ENCODE measurements around the gene SLC44A1. TPM values are rescaled to one million over a fixed set of nuclear protein-coding genes. Genes with fewer than 3 reads are reported as not detected.

SLC44A1 gene
- total RNA-seq, 2 experiments from 2014 or later: 26.6 to 71.6 TPM

DNA sequence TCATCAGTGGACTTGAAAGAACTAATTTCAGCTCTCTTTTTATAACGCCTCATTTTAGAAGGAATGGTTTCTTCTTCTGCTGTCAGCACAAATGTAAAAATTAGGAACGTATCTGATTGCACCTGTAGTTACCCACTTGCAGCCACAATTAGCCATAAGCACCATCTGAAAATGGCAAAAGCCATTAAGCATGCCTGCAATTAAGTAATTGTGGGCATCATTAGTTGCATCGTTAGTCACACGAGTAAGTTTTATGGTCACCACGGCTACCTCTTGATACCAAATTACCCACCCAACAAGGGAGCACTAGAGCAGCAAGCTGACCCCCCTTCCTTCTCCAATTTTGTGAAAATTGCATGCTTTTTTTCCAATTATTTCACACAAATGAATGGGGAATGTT is 25.8 kb upstream of the SLC44A1 start:
- intact Hi-C loops (cut with micrococcal nuclease; ENCODE audit: unreplicated experiment): loop anchor here (5.0 kb wide), 1 partner anchor 51 kb away; no protein-coding TSS in a partner anchor
- Histone ChIP-seq H3K4me3 (ENCODE audit: low read depth, low read length, poor library complexity, severe bottlenecking) (no peak overlapping the region), H3K9me2 (ENCODE audit: insufficient read depth, low read length) (no peaks in the 10 kb centered on the region), H3K36me3 (ENCODE audit: insufficient read depth, low read length) (no peaks in the 10 kb centered on the region), H3K27ac (ENCODE audit: low read depth, low read length, poor library complexity, severe bottlenecking) (no peak overlapping the region), H3K4me2 (ENCODE audit: low read length) (no peak overlapping the region), H3K9me3 (ENCODE audit: low read length) (0 out of 2 replicates have a peak, but pooled peaks cover 11% of the 10 kb centered on the region), H3K4me1 (ENCODE audit: insufficient read depth, low read length, poor library complexity, severe bottlenecking) (no peaks in the 10 kb centered on the region), H2AFZ (ENCODE audit: low read length) (no peak overlapping the region), H3K79me2 (ENCODE audit: insufficient read depth, low read depth, low read length) (no peaks in the 10 kb centered on the region), H4K20me1 (ENCODE audit: insufficient read depth, low read length) (no peaks in the 10 kb centered on the region)
- BruUV-seq (replicated peaks): no TSS peak
- ChIA-PET CTCF (ENCODE audit: unreplicated experiment) (no interaction called here), POLR2A (interaction anchor here (0.6 to 0.8 kb wide), 2 partner anchors 20 to 1058 kb away, joined by 3 read pairs; no protein-coding TSS in a partner anchor)
- TF ChIP-seq EZH2phosphoT487 (IDR thresholded peaks at IDR 0.05; ENCODE audit: borderline replicate concordance, low read depth, low read length): no peak
- no peak for TF ChIP-seq CTCF (conservative IDR thresholded peaks at IDR 0.05; ENCODE audit: low read length)
- DNase-seq (ENCODE audit: low spot score): no peak

GRCh38 chr9:105219291-105219805 is 25.1 kb upstream of the SLC44A1 start:
- DNase-seq (ENCODE audit: low spot score): no peak
- Histone ChIP-seq H3K79me2 (ENCODE audit: insufficient read depth, low read depth, low read length) (no peaks in the 10 kb centered on the region), H3K4me1 (ENCODE audit: insufficient read depth, low read length, poor library complexity, severe bottlenecking) (no peaks in the 10 kb centered on the region), H3K27ac (ENCODE audit: low read depth, low read length, poor library complexity, severe bottlenecking) (no peak overlapping the region), H3K4me3 (ENCODE audit: low read depth, low read length, poor library complexity, severe bottlenecking) (no peak overlapping the region), H3K9me3 (ENCODE audit: low read length) (peaks cover 18% of the 10 kb centered on the region; the same call in 1 of the 2 replicates), H3K4me2 (ENCODE audit: low read length) (no peak overlapping the region), H4K20me1 (ENCODE audit: insufficient read depth, low read length) (no peaks in the 10 kb centered on the region), H2AFZ (ENCODE audit: low read length) (no peak overlapping the region), H3K36me3 (ENCODE audit: insufficient read depth, low read length) (no peaks in the 10 kb centered on the region), H3K9me2 (ENCODE audit: insufficient read depth, low read length) (no peaks in the 10 kb centered on the region)
- TF ChIP-seq EZH2phosphoT487 (IDR thresholded peaks at IDR 0.05; ENCODE audit: borderline replicate concordance, low read depth, low read length) (no peak), CTCF (conservative IDR thresholded peaks at IDR 0.05; ENCODE audit: low read length) (no peak)
- intact Hi-C loops (cut with micrococcal nuclease; ENCODE audit: unreplicated experiment): loop anchor here (5.0 kb wide), 1 partner anchor 52 kb away; no protein-coding TSS in a partner anchor
- BruUV-seq (replicated peaks): no TSS peak
- ChIA-PET CTCF (ENCODE audit: unreplicated experiment) (interaction anchor here (0.5 kb wide), 1 partner anchor 88 kb away, joined by 4 read pairs; no protein-coding TSS in a partner anchor), POLR2A (interaction anchor here (0.8 to 1.0 kb wide), 2 partner anchors 10 to 19 kb away, joined by 3 to 4 read pairs; no protein-coding TSS in a partner anchor)

DNA sequence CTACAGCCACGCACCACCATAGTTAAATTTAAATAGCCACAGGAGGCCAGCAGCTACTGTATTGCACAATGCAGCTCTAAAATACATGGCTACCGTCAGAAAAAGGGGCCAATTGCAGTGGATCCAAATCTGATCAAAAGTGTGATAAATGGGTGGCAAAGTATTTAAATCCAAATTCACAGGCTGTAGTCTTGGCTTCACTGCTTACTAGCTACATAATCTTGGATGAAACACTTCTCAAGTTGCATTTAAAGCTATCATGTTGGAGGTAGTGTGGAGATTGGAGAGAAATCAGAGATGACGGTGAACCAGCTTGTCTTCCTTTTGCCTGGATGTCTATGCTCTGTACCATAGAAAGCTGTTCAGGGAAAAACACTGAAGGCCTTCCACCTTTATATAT is 24.0 kb upstream of the SLC44A1 start:
- Histone ChIP-seq H3K4me1 (ENCODE audit: insufficient read depth, low read length, poor library complexity, severe bottlenecking) (no peaks in the 10 kb centered on the region), H3K36me3 (ENCODE audit: insufficient read depth, low read length) (no peaks in the 10 kb centered on the region), H3K79me2 (ENCODE audit: insufficient read depth, low read depth, low read length) (no peaks in the 10 kb centered on the region), H3K9me3 (ENCODE audit: low read length) (peaks cover 24% of the 10 kb centered on the region; the same call in 1 of the 2 replicates), H2AFZ (ENCODE audit: low read length) (no peak overlapping the region), H3K9me2 (ENCODE audit: insufficient read depth, low read length) (no peaks in the 10 kb centered on the region), H3K4me2 (ENCODE audit: low read length) (no peak overlapping the region), H4K20me1 (ENCODE audit: insufficient read depth, low read length) (no peaks in the 10 kb centered on the region), H3K27ac (ENCODE audit: low read depth, low read length, poor library complexity, severe bottlenecking) (no peak overlapping the region), H3K4me3 (ENCODE audit: low read depth, low read length, poor library complexity, severe bottlenecking) (no peak overlapping the region)
- intact Hi-C loops (cut with micrococcal nuclease; ENCODE audit: unreplicated experiment): no loop called here
- ChIA-PET POLR2A (interaction anchor here (0.5 to 0.7 kb wide), 2 partner anchors 127 to 138 kb away, joined by 3 read pairs; no protein-coding TSS in a partner anchor), CTCF (ENCODE audit: unreplicated experiment) (no interaction called here)
- no peak for DNase-seq (ENCODE audit: low spot score)
- BruUV-seq (replicated peaks): no TSS peak
- no peak for TF ChIP-seq CTCF (conservative IDR thresholded peaks at IDR 0.05; ENCODE audit: low read length)
- no peak for TF ChIP-seq EZH2phosphoT487 (IDR thresholded peaks at IDR 0.05; ENCODE audit: borderline replicate concordance, low read depth, low read length)

All from OCI-LY7 (cell line).